AG08396 (cell line): ENCODE data around the gene LHFPL6.

Experiments
- DNase-seq: peaks from one replicate; pipeline ENCODE4 v3.0.0; 2012; ENCODE audit warnings: low spot score, mixed read lengths

Gene LHFPL6

GRCh38 chr13:39414339-39414738, 188.7 kb downstream of the LHFPL6 start:
- no peak for DNase-seq

DNA sequence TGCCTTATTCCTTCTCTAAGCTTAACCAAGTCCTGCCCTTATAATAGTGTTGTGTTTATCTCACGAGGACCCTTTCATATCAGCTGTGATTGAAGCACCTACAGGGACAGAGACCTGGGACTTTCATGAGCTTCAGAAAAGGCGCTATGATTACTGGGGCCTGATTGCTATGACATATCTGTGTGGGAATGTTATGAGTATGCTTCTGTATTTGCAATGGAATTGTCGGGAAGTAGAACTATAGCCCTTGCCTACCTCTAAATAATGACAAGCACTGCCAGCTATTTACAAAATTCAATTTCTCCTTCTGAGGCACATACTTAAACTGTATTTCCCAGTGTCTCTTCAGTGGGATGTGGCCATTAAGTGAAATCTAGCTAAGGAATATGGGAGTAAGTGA, 191.5 kb downstream of the LHFPL6 start:
- DNase-seq, result no peak

- no peak for DNase-seq
Observed at GRCh38 chr13:39410964-39411363, 192.0 kb downstream of the LHFPL6 start.

- DNase-seq, result peak; percentile 12
Observed at GRCh38 chr13:39410096-39410901, 192.7 kb downstream of the LHFPL6 start.

GRCh38 chr13:39408512-39408911, 194.5 kb downstream of the LHFPL6 start:
- DNase-seq, result no peak

- no peak for DNase-seq
Observed at GRCh38 chr13:39407786-39408185, 195.2 kb downstream of the LHFPL6 start.

GRCh38 chr13:39407138-39407537, 195.9 kb downstream of the LHFPL6 start:
- no peak for DNase-seq

DNA sequence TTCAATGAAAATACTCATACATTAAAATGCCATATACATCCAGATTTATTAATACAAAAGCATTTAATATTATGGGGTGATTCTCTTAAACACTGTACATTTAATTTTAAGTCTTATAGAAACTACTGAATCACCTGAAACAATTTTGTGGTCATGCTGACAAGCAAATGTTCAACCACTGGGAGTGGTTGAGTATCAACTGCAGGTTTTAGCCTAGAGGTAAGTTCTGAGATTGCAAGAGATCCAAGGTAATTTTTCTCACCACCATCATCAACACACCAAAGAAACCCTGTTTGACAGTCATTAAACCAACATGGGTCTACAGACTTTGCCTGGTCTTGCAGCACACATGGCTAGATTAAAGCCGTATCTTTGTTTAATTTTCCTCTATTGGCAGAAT, 196.3 kb downstream of the LHFPL6 start:
- DNase-seq, result no peak

DNA sequence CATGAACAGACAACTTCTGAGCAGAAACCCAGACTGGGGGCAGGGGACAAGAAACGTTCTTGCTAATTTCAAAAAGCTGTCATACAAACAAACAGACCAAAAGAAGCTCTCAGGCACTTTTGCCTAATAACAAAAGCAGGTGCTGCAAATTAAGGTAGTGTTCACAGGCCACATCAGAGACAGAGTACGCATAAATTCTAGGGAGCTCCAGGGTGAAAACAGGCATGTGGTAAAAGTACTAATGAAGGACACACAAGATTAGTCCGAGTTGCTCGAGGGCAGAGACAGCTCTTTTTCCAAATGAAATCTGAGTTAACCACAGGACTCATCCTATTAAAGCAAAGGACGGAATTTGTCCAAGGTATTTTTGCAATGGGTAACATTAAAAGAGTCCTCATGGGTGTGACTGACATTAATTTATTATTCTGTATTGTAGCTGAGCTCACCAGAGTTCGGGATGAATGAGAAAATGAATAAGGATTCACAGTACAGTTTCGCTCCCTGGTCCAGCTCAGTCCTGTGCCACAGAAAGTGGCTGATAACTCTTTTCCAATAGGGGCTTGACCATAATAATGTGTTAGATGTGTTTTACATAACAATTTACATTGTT, 197.3 kb downstream of the LHFPL6 start:
- DNase-seq, result no peak

DNA sequence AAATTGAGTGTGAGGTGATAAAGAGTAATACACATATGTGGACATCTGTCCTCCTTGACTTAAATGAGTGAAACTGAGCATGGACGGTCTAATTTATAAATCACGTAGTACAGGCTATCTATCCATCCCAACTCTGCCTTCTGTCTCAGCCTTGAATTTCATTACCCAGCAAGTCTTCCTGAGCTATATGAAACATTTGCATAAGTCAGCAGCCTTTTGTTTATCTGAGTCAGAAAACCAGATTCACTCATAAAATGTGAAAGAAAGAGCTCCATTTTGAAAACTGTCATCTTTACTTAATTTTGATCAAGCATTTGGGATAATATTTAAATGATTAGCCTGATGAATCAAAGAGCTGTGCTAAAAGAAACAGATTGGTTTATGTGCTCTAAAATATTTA, 197.9 kb downstream of the LHFPL6 start:
- no peak for DNase-seq

- DNase-seq, result no peak
Observed at GRCh38 chr13:39403106-39403505, 199.9 kb downstream of the LHFPL6 start.

GRCh38 chr13:39402221-39402970, 200.6 kb downstream of the LHFPL6 start:
- no peak for DNase-seq

DNA sequence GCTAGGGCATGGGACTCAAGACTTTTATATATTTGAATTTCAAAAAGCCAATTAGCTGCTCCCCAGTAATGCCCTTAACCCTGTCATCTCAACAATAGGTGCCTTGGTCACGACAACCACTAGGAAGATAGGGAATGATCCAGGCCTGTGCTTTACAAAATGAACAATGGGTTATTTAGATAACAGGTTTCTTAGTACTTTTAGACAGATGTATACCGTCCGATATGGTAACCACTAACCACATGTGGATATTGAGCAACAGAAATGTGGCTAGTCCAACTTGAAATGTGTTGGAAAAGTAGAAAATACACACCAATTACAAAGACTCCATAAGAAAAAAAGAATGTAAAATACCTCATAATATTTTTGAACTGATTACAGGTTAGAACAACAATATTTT, 201.2 kb downstream of the LHFPL6 start:
- DNase-seq, result no peak

DNA sequence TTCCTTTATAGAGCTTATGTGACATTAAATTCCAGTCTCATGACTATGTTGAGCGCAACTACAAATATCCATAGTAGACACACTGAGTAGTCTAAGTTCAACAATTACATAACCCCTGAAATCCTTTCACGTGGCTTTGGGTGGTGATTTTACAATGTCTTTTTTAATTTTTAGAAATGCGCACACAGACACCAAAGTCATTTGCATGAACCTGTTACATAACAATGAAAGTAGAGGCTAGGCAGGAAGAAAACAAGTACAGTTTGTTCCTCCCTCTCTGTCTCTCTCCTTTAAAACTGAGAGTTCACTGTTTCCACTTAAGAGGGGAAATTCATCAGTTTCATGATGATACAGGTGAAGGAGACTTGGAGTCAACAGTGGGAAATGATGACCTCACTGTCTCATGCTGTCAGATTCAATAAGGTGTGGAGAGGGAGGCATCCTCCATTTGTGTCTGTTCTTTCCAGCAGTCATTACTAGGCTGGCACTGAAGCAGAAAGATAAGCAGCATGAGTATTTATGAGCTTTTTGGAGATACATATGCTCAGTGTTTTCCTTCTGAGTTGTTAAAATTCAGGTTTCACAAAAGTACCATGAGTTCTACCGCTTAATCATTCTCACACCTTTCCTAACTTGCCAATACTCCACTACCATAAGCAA, 201.8 kb downstream of the LHFPL6 start:
- no peak for DNase-seq

- DNase-seq, result no peak
Observed at GRCh38 chr13:39399102-39399501, 203.9 kb downstream of the LHFPL6 start.

GRCh38 chr13:39397896-39398265, 205.1 kb downstream of the LHFPL6 start:
- DNase-seq, result no peak

- no peak for DNase-seq
Observed at GRCh38 chr13:39397226-39397895, 205.6 kb downstream of the LHFPL6 start.

DNA sequence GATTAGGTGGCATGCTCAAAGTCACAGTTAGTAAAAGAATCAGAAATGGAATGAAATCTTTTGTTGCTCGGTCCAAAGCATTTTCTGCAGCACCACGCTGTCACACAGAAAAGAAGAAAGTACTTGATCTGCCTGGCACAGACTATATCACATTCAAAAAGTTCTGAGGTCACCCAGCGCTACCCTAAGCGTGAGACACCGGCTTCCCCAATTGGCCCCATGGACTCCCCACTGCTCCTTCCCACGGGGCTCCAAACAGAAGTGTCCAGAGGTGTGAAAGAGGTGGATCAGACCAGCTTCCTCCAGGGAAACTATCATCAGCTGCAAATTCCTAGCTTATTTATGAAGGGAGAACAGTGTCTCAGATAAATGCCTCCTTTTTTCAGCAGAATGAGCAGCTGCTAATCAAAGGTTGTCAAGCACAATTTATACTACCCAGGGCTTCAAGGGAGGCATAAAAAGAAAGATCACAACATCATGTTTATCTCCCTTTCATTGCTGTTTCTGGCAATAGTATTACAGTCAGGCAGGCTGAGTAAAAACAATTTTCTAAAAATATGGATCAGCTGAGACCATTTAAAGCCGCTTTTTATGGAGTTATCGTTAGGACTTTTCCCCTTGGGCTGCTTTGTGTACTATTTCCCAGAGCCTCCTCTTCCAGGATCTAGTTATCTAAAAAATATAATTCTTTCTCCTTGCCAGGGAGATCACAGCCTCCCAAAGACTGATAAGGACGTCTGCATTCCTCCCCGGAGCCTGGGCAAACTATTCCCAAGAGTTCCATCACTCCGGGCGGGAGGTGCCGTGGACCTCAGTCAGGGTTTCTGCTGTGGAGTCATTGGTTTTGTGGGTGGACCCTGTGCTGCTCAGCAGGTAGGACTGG, 208.0 kb downstream of the LHFPL6 start:
- no peak for DNase-seq

DNA sequence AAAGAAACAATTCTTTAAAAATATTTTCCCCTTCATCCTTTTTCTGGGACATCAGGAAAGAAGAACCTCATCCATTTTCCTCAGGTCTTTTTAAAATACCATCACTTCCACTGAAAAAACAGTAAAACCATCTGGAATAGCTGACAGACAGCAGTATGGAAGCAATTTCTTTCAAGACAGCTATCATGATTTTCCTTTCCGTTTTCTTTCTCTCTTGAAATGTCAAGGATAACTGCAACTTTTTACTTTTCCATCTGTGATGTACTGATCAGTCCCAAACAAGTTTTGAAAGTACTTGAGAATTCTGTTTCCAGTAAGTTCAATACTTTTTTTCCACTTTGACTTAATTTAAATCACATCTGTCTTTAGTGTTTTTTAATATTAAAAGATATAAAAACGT, 211.2 kb downstream of the LHFPL6 start:
- DNase-seq, result no peak

GRCh38 chr13:39389013-39389412, 214.0 kb downstream of the LHFPL6 start:
- DNase-seq, result no peak

DNA sequence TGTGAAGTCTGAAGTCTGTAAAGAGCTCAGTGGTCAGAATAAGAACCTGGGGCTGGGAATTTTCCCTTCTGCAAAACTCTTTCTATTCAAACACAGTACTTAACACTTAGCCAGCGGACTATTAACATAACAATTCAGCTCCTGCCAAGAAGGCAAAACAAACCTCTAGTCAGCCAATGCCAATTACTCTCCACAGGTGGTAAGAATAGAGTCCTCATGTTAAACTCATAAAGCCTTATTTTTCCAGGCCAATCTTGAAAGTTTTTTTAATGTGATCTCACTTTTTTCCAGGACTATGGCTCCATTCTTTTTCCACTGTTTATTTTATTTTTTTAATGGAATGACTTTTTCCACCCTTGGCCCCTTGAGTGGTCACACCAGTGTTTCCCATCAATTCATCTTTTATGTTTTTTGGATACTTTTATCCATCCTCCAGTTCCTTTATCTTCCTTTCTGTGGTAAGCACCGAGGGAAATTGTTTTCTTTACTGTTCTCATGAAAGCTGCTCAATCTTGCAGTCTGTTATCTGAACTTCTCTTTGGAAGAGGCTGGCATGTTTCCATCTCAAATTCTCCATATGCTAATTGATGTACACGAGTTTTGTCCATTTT, 217.3 kb downstream of the LHFPL6 start:
- DNase-seq, result no peak
